Measurements from ENCODE around the gene CAPN15.

The CAPN15 gene

GRCh38 chr16:526181-527014 lies 1.1 kb upstream of the CAPN15 start:
- peak; percentile 6 for DNase-seq (ENCODE audit: low read depth)

- DNase-seq (ENCODE audit: low read depth): peak; percentile 41
These were observed 849 bp downstream of the CAPN15 start for GRCh38 chr16:528111-529011.

- DNase-seq (ENCODE audit: low read depth): no peak
These were observed 1.6 kb downstream of the CAPN15 start for GRCh38 chr16:529012-529575.

GRCh38 chr16:530111-530817 lies 2.8 kb downstream of the CAPN15 start:
- no peak for DNase-seq (ENCODE audit: low read depth)

GRCh38 chr16:531494-532125 lies 4.1 kb downstream of the CAPN15 start:
- DNase-seq (ENCODE audit: low read depth): no peak

- no peak for DNase-seq (ENCODE audit: low read depth)
These were observed 6.0 kb downstream of the CAPN15 start for GRCh38 chr16:533391-534123.

GRCh38 chr16:534135-534534 lies 6.6 kb downstream of the CAPN15 start:
- DNase-seq (ENCODE audit: low read depth): no peak

- no peak for DNase-seq (ENCODE audit: low read depth)
These were observed 7.4 kb downstream of the CAPN15 start for GRCh38 chr16:534856-535445.

- no peak for DNase-seq (ENCODE audit: low read depth)
These were observed 8.2 kb downstream of the CAPN15 start for GRCh38 chr16:535446-536405.

- DNase-seq (ENCODE audit: low read depth): no peak
These were observed 9.2 kb downstream of the CAPN15 start for GRCh38 chr16:536746-537145.

GRCh38 chr16:537415-538335 lies 10.2 kb downstream of the CAPN15 start:
- no peak for DNase-seq (ENCODE audit: low read depth)

GRCh38 chr16:539901-540530 lies 12.5 kb downstream of the CAPN15 start:
- DNase-seq (ENCODE audit: low read depth): no peak

GRCh38 chr16:540645-541340 lies 13.3 kb downstream of the CAPN15 start:
- no peak for DNase-seq (ENCODE audit: low read depth)

- no peak for DNase-seq (ENCODE audit: low read depth)
These were observed 16.0 kb downstream of the CAPN15 start for GRCh38 chr16:543301-544164.

GRCh38 chr16:544517-544916 lies 17.0 kb downstream of the CAPN15 start:
- no peak for DNase-seq (ENCODE audit: low read depth)
